K562 (cell line): ENCODE results near the gene MARCHF3. TPM values are rescaled to one million over a fixed set of nuclear protein-coding genes. Genes with fewer than 3 reads are reported as not detected.
A peak's percentile ranks its signal among the peaks of the same experiment; 100 is the strongest.

Experiments used
- ATAC-seq: fragments of 200-7000 bp; cut with Tn5 transposase; 3 replicates; pipeline ENCODE4 v1.9.1; 2020; ENCODE audit warnings: moderate library complexity
- BruUV-seq: library from RNA; stranded (reverse); fragments of 400-500 nt; replicated peaks from 2 replicates; lab custom pipeline; 2021; lab: Mats Ljungman, UMichigan
- CTCF ChIA-PET: fragments of 300-600 bp; formaldehyde crosslinking; extraction: SDS; loops from one replicate; lab custom pipeline; 2021; ENCODE audit warnings: low intra/inter-chr PET ratio; lab: Yijun Ruan, JAX
- POLR2A ChIA-PET: fragments of 300-600, 350-650 bp; sonication (Branson Sonifier 250); formaldehyde crosslinking; extraction: SDS; loops from one replicate; lab custom pipeline; 2021; ENCODE audit warnings: antibody characterized with exemption, inconsistent platforms; lab: Yijun Ruan, JAX
- DNase-seq, 4 experiments: peaks; one replicate each; pipeline versions ENCODE4 v3.0.0 to v3.0.0-alpha.2; 2011 to 2018; ENCODE audit warnings: low spot score in 3 of 4, mixed read lengths in 3 of 4; ENCODE audit errors: extremely low read depth in 1 of 4
- FAIRE-seq: peaks from 2 replicates; lab custom pipeline; 2011; peaks lifted over from hg19 to GRCh38; lab: Jason Lieb, UNC
- H2AFZ ChIP-seq: 2 replicates; pipeline ENCODE4 v1.6.0; 2011; ENCODE audit warnings: low read depth, low read length, control low read depth, inconsistent platforms
- H3K27ac ChIP-seq: fragments of 200-600 bp; 3 replicates; pipeline ENCODE4 v1.8.0; 2011; ENCODE audit warnings: low read depth, mild to moderate bottlenecking, control low read depth, inconsistent platforms, low read length, moderate library complexity, mixed read lengths; ENCODE audit errors: extremely low read depth
- H3K27me3 ChIP-seq, 2 experiments: fragments of 300-600 bp in 1 of 2; 2 replicates in 1 of 2; 3 replicates in 1 of 2; pipeline versions ENCODE4 v1.6.0 to v1.8.0; 2011; ENCODE audit warnings: inconsistent platforms in 2 of 2, low read length in 2 of 2, mild to moderate bottlenecking in 1 of 2, mixed read lengths in 1 of 2, moderate library complexity in 1 of 2; ENCODE audit not compliant: control insufficient read depth in 2 of 2, insufficient read depth in 2 of 2
- H3K36me3 ChIP-seq: fragments of 300-600 bp; 3 replicates; pipeline ENCODE4 v1.8.0; 2011; ENCODE audit warnings: mild to moderate bottlenecking, low read length, inconsistent platforms; ENCODE audit not compliant: control insufficient read depth, insufficient read depth
- H3K4me1 ChIP-seq, 2 experiments: fragments of 200-600 bp in 1 of 2; replicated peaks in 1 of 2; 2 replicates in 1 of 2; 3 replicates in 1 of 2; pipeline versions ENCODE4 v1.5.1 to v1.8.0; 2011; ENCODE audit warnings: inconsistent platforms in 2 of 2, low read length in 2 of 2, mild to moderate bottlenecking in 1 of 2, mixed read lengths in 1 of 2, moderate library complexity in 1 of 2; ENCODE audit not compliant: control insufficient read depth in 2 of 2, insufficient read depth in 2 of 2
- H3K4me2 ChIP-seq: 2 replicates; pipeline ENCODE4 v1.6.1; 2011; ENCODE audit warnings: low read length, control low read depth, inconsistent platforms, mixed read lengths; ENCODE audit not compliant: insufficient read depth
- H3K4me3 ChIP-seq: fragments of 200-600 bp; sonication (generic), shearing (Covaris generic); 2 replicates; pipeline ENCODE4 v1.5.1; 2016; ENCODE audit warnings: control low read depth, inconsistent platforms
- H3K79me2 ChIP-seq: fragments of 200-600 bp; 3 replicates; pipeline ENCODE4 v1.8.0; 2011; ENCODE audit warnings: low read length, inconsistent platforms; ENCODE audit not compliant: control insufficient read depth, insufficient read depth
- H3K9ac ChIP-seq, 2 experiments: 2 replicates each; pipeline versions ENCODE4 v1.6.0 to v1.6.1; 2011; ENCODE audit warnings: low read depth in 2 of 2, low read length in 2 of 2, control low read depth in 1 of 2, inconsistent platforms in 1 of 2, mild to moderate bottlenecking in 1 of 2, mixed read lengths in 1 of 2; ENCODE audit not compliant: insufficient read depth in 1 of 2
- H3K9me1 ChIP-seq: one replicate; pipeline ENCODE4 v1.6.0; 2011; ENCODE audit warnings: inconsistent platforms, mild to moderate bottlenecking, low read length, moderate library complexity; ENCODE audit not compliant: control insufficient read depth, insufficient read depth
- H3K9me3 ChIP-seq: replicated peaks from 2 replicates; pipeline ENCODE4 v1.5.1; 2011; ENCODE audit warnings: low read depth, low read length, inconsistent platforms; ENCODE audit not compliant: control insufficient read depth, insufficient read depth
- H4K20me1 ChIP-seq: replicated peaks from 2 replicates; pipeline ENCODE4 v1.6.1; 2011; ENCODE audit warnings: low read length, inconsistent platforms, mixed read lengths; ENCODE audit not compliant: control insufficient read depth, insufficient read depth
- CTBP1 ChIP-seq: fragments of 450-650 bp; IDR thresholded peaks from 2 replicates; pipeline ENCODE4 v1.6.1; 2016; ENCODE audit warnings: borderline replicate concordance
- EZH2 ChIP-seq: IDR thresholded peaks from 2 replicates; pipeline ENCODE4 v1.6.1; 2012; ENCODE audit warnings: low read depth, mild to moderate bottlenecking, inconsistent platforms, low read length, borderline replicate concordance
- whole genome bisulfite sequencing: fragments of 100-300 bp; shearing (Covaris generic); methylation state at CpG from one replicate; pipeline ENCODE4 v1.1.6; 2016; ENCODE audit warnings: low coverage, mixed read lengths; ENCODE audit not compliant: insufficient coverage; ENCODE audit errors: missing lambda C conversion rate; 5-methylcytosine and 5-hydroxymethylcytosine counted together
- in situ Hi-C: fragments of 300-500 bp; cut with MboI; formaldehyde crosslinking; loops from 4 replicates; pipeline ENCODE4 v1.15.0; 2018; ENCODE audit warnings: inconsistent platforms, mixed read lengths
- intact Hi-C: fragments of 100-400 bp; cut with micrococcal nuclease; formaldehyde crosslinking; loops from 2 replicates; pipeline ENCODE4 v1.14.2; 2022
- polyA plus RNA-seq, 8 experiments: library from polyadenylated mRNA; depleted of rRNA in 4 of 8; stranded (reverse) in 5 of 8; unstranded in 3 of 8; fragments of >200 nt; fragmentation: Nextera tagmentation in 2 of 8; fragmentation: Illumina TruSeq in 1 of 8; extraction: Ambion mirVana in 2 of 8; extraction: Trizol in 1 of 8; gene quantifications; 2 replicates each; pipeline versions ENCODE4 v1.2.1 to v1.2.3, GENCODE V29; 2011 to 2014; ENCODE audit warnings: inconsistent platforms in 1 of 8, missing spikeins in 1 of 8
- total RNA-seq, 7 experiments: library from RNA; depleted of rRNA in 6 of 7; stranded (reverse); fragments of >200 nt in 6 of 7; fragmentation: Illumina TruSeq in 2 of 7; extraction: Trizol in 2 of 7; gene quantifications; 2 replicates each; pipeline versions ENCODE4 v1.2.1 to v1.2.3, GENCODE V29; 2011 to 2021; ENCODE audit warnings: low replicate concordance in 1 of 7
- TF ChIP-seq, protein P1 (sequence below): IDR thresholded peaks from 2 replicates; pipeline ENCODE4 v1.6.1; 2014; ENCODE audit warnings: antibody characterized with exemption
- TF ChIP-seq, protein P2 (sequence below): sonication (generic); formaldehyde crosslinking; IDR thresholded peaks from 2 replicates; pipeline ENCODE4 v1.8.1; 2022; ENCODE audit warnings: missing genetic modification reagents
- TF ChIP-seq, protein P3 (sequence below): fragments of 450-650 bp; IDR thresholded peaks from 2 replicates; pipeline ENCODE4 v1.6.1; 2018; ENCODE audit not compliant: partially characterized antibody
- TF ChIP-seq, protein P4 (sequence below): fragments of 450-650 bp; IDR thresholded peaks from 2 replicates; pipeline ENCODE4 v1.6.1; 2016
- TF ChIP-seq, protein P5 (sequence below), 2 experiments: fragments of 450-650 bp in 1 of 2; sonication (generic) in 1 of 2; formaldehyde crosslinking in 1 of 2; IDR thresholded peaks in 1 of 2; conservative IDR thresholded peaks in 1 of 2; 2 replicates each; pipeline versions ENCODE4 v1.6.1 to v1.8.1; 2016 to 2023; ENCODE audit warnings: mild to moderate bottlenecking in 2 of 2, moderate library complexity in 2 of 2, inconsistent platforms in 1 of 2, missing genetic modification reagents in 1 of 2

The MARCHF3 gene
- total and polyA plus RNA-seq, 9 of the 15 experiments (the other 6 are each of a cell fraction or from before 2014, with no cell fraction given): 5.6 to 37.4 (median 16.5) TPM

DNA sequence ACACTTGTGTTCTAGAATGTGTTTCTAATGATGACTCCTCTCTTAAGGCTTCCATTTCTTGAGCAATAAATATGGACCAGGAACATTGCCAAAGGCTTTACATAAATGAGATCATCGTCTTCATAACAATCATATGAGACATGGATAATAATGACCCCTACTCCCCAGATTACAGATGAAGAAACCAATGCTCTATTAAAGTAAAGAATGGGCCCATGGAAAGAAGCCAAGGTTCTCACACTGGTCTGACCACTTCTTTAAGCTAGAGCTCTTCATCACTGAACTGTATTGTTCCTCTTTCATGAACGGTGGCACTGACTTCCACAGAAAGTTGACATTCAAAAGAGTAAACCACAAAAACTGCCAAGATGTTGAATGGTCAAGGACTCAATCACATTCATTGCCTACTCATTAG lies 65.3 kb downstream of the MARCHF3 start:
- WGBS: 24% methylated on average over 2 of the region's 2 CpGs
- no TSS peak for BruUV-seq

More for the DNA sequence above, 65.3 kb downstream of the MARCHF3 start:
- no peak for DNase-seq
- peaks cover 83% of the 10 kb centered on the region for H3K79me2 ChIP-seq
- H4K20me1 ChIP-seq: no peaks in the 10 kb centered on the region
- intact Hi-C loops: no loop called here
- ChIA-PET POLR2A (no interaction called here), CTCF (interaction anchor here (0.7 kb wide), 1 partner anchor 354 kb away, joined by 8 read pairs; no protein-coding TSS in a partner anchor)
- no peaks in the 10 kb centered on the region for H3K27me3 ChIP-seq
- no peak for FAIRE-seq
- no peak overlapping the region for H3K4me3 ChIP-seq
- no peak overlapping the region for H2AFZ ChIP-seq
- in situ Hi-C loops: no loop called here
- H3K9me3 ChIP-seq: no peaks in the 10 kb centered on the region
- H3K9ac ChIP-seq: no peak overlapping the region
- peaks cover 12 to 45% of the 10 kb centered on the region in 2 experiments for H3K4me1 ChIP-seq
- ATAC-seq: no peak
- H3K27ac ChIP-seq: no peak overlapping the region
- TF ChIP-seq, protein P1, sequence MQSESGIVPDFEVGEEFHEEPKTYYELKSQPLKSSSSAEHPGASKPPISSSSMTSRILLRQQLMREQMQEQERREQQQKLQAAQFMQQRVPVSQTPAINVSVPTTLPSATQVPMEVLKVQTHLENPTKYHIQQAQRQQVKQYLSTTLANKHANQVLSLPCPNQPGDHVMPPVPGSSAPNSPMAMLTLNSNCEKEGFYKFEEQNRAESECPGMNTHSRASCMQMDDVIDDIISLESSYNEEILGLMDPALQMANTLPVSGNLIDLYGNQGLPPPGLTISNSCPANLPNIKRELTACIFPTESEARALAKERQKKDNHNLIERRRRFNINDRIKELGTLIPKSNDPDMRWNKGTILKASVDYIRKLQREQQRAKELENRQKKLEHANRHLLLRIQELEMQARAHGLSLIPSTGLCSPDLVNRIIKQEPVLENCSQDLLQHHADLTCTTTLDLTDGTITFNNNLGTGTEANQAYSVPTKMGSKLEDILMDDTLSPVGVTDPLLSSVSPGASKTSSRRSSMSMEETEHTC: no peak
- TF ChIP-seq EZH2 (no peak), CTBP1 (no peak)
- TF ChIP-seq, protein P2, sequence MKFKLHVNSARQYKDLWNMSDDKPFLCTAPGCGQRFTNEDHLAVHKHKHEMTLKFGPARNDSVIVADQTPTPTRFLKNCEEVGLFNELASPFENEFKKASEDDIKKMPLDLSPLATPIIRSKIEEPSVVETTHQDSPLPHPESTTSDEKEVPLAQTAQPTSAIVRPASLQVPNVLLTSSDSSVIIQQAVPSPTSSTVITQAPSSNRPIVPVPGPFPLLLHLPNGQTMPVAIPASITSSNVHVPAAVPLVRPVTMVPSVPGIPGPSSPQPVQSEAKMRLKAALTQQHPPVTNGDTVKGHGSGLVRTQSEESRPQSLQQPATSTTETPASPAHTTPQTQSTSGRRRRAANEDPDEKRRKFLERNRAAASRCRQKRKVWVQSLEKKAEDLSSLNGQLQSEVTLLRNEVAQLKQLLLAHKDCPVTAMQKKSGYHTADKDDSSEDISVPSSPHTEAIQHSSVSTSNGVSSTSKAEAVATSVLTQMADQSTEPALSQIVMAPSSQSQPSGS (CRISPR knock-in tag): no peak
- TF ChIP-seq, protein P3, sequence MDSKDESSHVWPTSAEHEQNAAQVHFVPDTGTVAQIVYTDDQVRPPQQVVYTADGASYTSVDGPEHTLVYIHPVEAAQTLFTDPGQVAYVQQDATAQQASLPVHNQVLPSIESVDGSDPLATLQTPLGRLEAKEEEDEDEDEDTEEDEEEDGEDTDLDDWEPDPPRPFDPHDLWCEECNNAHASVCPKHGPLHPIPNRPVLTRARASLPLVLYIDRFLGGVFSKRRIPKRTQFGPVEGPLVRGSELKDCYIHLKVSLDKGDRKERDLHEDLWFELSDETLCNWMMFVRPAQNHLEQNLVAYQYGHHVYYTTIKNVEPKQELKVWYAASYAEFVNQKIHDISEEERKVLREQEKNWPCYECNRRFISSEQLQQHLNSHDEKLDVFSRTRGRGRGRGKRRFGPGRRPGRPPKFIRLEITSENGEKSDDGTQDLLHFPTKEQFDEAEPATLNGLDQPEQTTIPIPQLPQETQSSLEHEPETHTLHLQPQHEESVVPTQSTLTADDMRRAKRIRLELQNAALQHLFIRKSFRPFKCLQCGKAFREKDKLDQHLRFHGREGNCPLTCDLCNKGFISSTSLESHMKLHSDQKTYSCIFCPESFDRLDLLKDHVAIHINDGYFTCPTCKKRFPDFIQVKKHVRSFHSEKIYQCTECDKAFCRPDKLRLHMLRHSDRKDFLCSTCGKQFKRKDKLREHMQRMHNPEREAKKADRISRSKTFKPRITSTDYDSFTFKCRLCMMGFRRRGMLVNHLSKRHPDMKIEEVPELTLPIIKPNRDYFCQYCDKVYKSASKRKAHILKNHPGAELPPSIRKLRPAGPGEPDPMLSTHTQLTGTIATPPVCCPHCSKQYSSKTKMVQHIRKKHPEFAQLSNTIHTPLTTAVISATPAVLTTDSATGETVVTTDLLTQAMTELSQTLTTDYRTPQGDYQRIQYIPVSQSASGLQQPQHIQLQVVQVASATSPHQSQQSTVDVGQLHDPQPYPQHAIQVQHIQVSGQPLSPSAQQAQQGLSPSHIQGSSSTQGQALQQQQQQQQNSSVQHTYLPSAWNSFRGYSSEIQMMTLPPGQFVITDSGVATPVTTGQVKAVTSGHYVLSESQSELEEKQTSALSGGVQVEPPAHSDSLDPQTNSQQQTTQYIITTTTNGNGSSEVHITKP: no peak
- TF ChIP-seq, protein P4, sequence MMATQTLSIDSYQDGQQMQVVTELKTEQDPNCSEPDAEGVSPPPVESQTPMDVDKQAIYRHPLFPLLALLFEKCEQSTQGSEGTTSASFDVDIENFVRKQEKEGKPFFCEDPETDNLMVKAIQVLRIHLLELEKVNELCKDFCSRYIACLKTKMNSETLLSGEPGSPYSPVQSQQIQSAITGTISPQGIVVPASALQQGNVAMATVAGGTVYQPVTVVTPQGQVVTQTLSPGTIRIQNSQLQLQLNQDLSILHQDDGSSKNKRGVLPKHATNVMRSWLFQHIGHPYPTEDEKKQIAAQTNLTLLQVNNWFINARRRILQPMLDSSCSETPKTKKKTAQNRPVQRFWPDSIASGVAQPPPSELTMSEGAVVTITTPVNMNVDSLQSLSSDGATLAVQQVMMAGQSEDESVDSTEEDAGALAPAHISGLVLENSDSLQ: no peak
- TF ChIP-seq, protein P5, sequence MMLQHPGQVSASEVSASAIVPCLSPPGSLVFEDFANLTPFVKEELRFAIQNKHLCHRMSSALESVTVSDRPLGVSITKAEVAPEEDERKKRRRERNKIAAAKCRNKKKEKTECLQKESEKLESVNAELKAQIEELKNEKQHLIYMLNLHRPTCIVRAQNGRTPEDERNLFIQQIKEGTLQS (IDR thresholded peaks at IDR 0.05): peak; percentile 57
- TF ChIP-seq, protein P5 (CRISPR knock-in tag; conservative IDR thresholded peaks at IDR 0.05): no peak
- H3K4me2 ChIP-seq: no peak overlapping the region
- H3K36me3 ChIP-seq: no peaks in the 10 kb centered on the region; the same call in 2 of the 3 replicates
- no peaks in the 10 kb centered on the region for H3K9me1 ChIP-seq
